GM12872 (cell line): ENCODE data around the gene CBR3.

Experiments used
- CTCF ChIP-seq: IDR thresholded peaks from 3 replicates; pipeline ENCODE4 v1.5.1; 2011; ENCODE audit warnings: low read depth, mild to moderate bottlenecking, low read length, moderate library complexity; ENCODE audit not compliant: insufficient read depth

CBR3 gene

GRCh38 chr21:36134803-36135390 lies at the start of gene CBR3:
CBR3 (plus strand) TSS chr21:36135079; CDS start chr21:36135193, 114 bp downstream.
- no peak for TF ChIP-seq CTCF

GRCh38 chr21:36087362-36088138 lies 47.3 kb upstream of the CBR3 start:
- peak; percentile 24; the same call in 1 of the 3 replicates for TF ChIP-seq CTCF

- TF ChIP-seq CTCF: no peak
These were observed 44.9 kb upstream of the CBR3 start for GRCh38 chr21:36089946-36090345.

- TF ChIP-seq CTCF: no peak
These were observed 42.2 kb upstream of the CBR3 start for GRCh38 chr21:36092681-36093080.

GRCh38 chr21:36093512-36093911 lies 41.4 kb upstream of the CBR3 start:
- TF ChIP-seq CTCF: no peak

GRCh38 chr21:36096398-36097290 lies 38.2 kb upstream of the CBR3 start:
- TF ChIP-seq CTCF: no peak
